Activated T-helper 2 cell treated with anti-CD3 and anti-CD28 coated beads, Interferon-gamma antibody, Interleukin-2, Interleukin-4, amounts not matched to agents 10 μg/mL and 5 μg/mL and 100 μg/mL, durations not matched to agents 14 hours and 24 hours and 36 hours (primary cell): ENCODE measurements around the gene SLC4A1AP. TPM values are rescaled to one million over a fixed set of nuclear protein-coding genes. Genes with fewer than 3 reads are reported as not detected.

Experiments
- DNase-seq: peaks from one replicate; pipeline ENCODE4 v3.0.0; 2021; ENCODE audit warnings: low spot score
- H3K27ac Mint-ChIP-seq: one replicate; pipeline ENCODE4 v1.8.0; 2021; ENCODE audit warnings: mixed read lengths
- H3K27me3 Mint-ChIP-seq: one replicate; pipeline ENCODE4 v1.8.0; 2021; ENCODE audit warnings: low read depth, mixed read lengths
- H3K36me3 Mint-ChIP-seq: one replicate; pipeline ENCODE4 v1.8.0; 2021; ENCODE audit warnings: low read depth, mixed read lengths
- H3K4me1 Mint-ChIP-seq: one replicate; pipeline ENCODE4 v1.8.0; 2021; ENCODE audit warnings: low read depth, mixed read lengths
- H3K4me3 Mint-ChIP-seq: one replicate; pipeline ENCODE4 v1.8.0; 2021; ENCODE audit warnings: low read depth, mild to moderate bottlenecking, moderate library complexity, mixed read lengths
- H3K9me3 Mint-ChIP-seq: one replicate; pipeline ENCODE4 v1.8.0; 2021; ENCODE audit warnings: mixed read lengths
- intact Hi-C: fragments of 100-400 bp; cut with micrococcal nuclease; formaldehyde crosslinking; loops from one replicate; pipeline ENCODE4 v1.15.1; 2023
- total RNA-seq: library from RNA; stranded (reverse); gene quantifications from 2 replicates; pipeline ENCODE4 v1.2.3, GENCODE V29; 2022

The SLC4A1AP gene
- total RNA-seq, 1 donor from 2014 or later: 27.8 TPM

GRCh38 chr2:27634291-27634690, 29.4 kb upstream of the SLC4A1AP start:
- H3K4me3 Mint-ChIP-seq: no peak overlapping the region
- no peaks in the 10 kb centered on the region for H3K9me3 Mint-ChIP-seq
- DNase-seq: no peak
- no peak overlapping the region for H3K27ac Mint-ChIP-seq
- intact Hi-C loops: no loop called here
- H3K27me3 Mint-ChIP-seq: no peaks in the 10 kb centered on the region
- peaks cover 37% of the 10 kb centered on the region for H3K4me1 Mint-ChIP-seq
- peaks cover 79% of the 10 kb centered on the region for H3K36me3 Mint-ChIP-seq

DNA sequence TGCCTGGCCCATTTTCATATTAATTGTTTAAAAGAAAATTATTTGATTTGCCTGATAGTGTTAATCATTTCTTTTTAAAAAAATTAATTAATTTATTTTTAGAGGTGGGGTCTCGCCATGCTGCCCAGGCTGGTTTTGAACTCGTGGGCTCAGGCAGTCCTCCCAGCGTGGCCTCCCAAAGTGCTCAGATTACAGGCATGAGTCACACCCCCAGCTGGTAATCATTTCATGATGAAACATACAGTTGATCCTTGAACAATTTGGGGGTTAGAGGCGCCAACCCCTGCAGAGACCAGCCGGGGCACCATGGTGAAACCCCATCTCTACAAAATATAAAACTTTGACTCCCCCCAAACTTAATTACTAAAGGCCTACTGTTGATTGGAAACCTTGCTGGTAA, 26.9 kb upstream of the SLC4A1AP start:
- H3K36me3 Mint-ChIP-seq: peaks cover 79% of the 10 kb centered on the region
- no peak for DNase-seq
- H3K9me3 Mint-ChIP-seq: no peaks in the 10 kb centered on the region
- H3K4me1 Mint-ChIP-seq: peaks cover 40% of the 10 kb centered on the region
- no peaks in the 10 kb centered on the region for H3K27me3 Mint-ChIP-seq
- H3K4me3 Mint-ChIP-seq: no peak overlapping the region
- H3K27ac Mint-ChIP-seq: no peak overlapping the region
- intact Hi-C loops: loop anchor here (5.0 kb wide), 1 partner anchor 46 kb away; no protein-coding TSS in a partner anchor

DNA sequence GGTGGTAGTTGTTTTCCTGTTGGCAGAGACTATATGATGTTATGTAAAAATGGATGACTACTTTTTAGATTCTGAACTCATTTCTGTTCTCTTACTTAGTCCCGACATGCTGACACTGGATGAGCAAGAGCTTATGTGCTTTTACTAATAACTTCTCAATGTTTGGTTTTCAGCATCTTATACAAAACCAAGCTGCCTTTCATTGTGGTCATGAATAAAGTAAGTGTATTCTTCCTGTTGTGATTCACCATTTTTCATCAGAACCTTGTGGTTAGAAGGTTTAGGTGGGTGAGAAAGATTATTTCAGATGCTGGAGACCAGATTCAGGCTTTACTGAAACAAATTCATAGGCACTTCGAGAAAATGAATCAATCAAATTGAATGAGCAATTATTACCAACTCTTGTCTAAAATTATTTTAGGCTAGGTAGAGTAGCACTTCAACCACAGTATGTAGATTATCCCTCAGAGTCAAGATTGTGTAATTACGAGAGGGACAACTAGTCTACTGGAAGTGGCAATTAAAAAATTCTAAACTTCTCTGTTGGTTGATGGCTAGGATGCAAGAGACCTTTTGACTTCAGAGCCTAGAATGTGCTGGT, 25.6 kb upstream of the SLC4A1AP start:
- H3K36me3 Mint-ChIP-seq: peaks cover 76% of the 10 kb centered on the region
- no peaks in the 10 kb centered on the region for H3K9me3 Mint-ChIP-seq

DNA sequence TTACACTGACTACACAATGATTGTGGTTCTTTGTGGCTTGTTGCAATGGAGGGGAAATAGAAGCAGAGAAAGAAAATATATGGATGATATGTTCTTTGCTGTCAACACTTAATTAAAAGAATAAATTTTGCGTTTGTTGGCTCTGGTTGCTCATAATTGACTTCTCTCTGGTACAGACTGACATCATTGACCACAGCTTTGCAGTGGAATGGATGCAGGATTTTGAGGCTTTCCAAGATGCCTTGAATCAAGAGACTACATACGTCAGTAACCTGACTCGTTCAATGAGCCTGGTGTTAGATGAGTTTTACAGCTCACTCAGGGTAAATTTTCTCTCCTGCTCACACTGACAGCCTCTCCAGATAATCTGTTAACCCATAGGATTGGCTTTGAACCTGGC, 25.0 kb upstream of the SLC4A1AP start:
- peaks cover 38% of the 10 kb centered on the region for H3K4me1 Mint-ChIP-seq
- no peaks in the 10 kb centered on the region for H3K27me3 Mint-ChIP-seq
- H3K4me3 Mint-ChIP-seq: peak overlapping the region; percentile 67
- peaks cover 77% of the 10 kb centered on the region for H3K36me3 Mint-ChIP-seq
- intact Hi-C loops: loop anchor here (1.0 to 5.0 kb wide), 7 partner anchors 10 to 287 kb away; partner anchors contain the start of genes GTF3C2, NRBP1, SLC4A1AP and SUPT7L
- peak overlapping the region; percentile 97 for H3K27ac Mint-ChIP-seq
- DNase-seq: no peak
- no peaks in the 10 kb centered on the region for H3K9me3 Mint-ChIP-seq

More for the DNA sequence above, 25.6 kb upstream of the SLC4A1AP start:
- intact Hi-C loops: loop anchor here (1.0 to 5.0 kb wide), 7 partner anchors 10 to 287 kb away; partner anchors contain the start of genes GTF3C2, NRBP1, SLC4A1AP and SUPT7L
- Mint-ChIP-seq H3K27ac (peak overlapping the region; percentile 97), H3K4me3 (peak overlapping the region; percentile 67), H3K4me1 (peaks cover 38% of the 10 kb centered on the region), H3K27me3 (no peaks in the 10 kb centered on the region)
- DNase-seq: no peak

DNA sequence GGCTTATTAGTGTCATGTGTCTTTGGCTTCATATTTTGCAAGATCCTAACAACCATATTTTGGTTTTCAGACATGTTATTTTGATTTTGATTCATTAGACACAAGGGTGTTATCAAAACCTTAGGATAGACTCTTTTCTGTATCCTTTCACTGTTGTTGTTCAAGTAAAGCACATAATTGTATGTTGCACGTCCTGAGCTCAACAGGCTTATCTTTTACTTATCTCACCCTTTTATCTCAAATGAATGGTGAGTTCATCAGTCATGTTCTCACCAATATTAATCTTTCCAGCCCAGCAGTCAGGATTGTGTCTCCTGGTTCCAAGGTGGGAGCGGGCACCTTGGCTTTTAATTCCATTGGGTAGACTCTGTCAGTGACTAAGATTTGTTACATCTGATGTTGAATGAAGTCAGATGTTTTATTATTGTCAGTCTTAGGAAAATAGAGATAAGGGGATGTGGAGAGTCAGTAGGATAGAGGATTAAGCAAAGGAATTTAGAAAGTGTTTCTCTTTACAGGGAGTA, 22.9 kb upstream of the SLC4A1AP start:
- H3K27ac Mint-ChIP-seq: no peak overlapping the region
- no peaks in the 10 kb centered on the region for H3K9me3 Mint-ChIP-seq
- no peak for DNase-seq
- H3K27me3 Mint-ChIP-seq: no peaks in the 10 kb centered on the region
- intact Hi-C loops: no loop called here
- no peak overlapping the region for H3K4me3 Mint-ChIP-seq
- peaks cover 71% of the 10 kb centered on the region for H3K36me3 Mint-ChIP-seq
- H3K4me1 Mint-ChIP-seq: peaks cover 33% of the 10 kb centered on the region

DNA sequence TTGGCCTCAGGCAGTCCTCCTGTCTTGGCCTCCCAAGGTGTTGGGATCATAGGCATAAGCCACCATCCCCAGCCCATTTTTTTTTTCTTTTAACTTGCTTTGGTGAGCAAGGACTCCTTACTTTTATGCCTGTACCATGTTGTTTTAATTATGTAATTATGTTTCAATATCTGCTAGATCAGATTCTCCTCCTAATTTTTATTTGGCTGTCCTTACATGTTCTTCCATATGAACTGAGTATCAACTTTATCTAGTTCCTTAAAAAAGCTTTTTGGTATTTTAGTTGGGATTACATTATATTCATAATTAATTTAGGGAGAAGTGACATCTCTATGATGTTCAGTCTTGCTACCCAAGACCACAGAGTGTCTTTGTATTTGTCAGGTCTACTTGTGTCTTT, 18.5 kb upstream of the SLC4A1AP start:
- Mint-ChIP-seq H3K27me3 (no peaks in the 10 kb centered on the region), H3K4me3 (no peak overlapping the region), H3K36me3 (peaks cover 69% of the 10 kb centered on the region), H3K4me1 (peaks cover 7% of the 10 kb centered on the region), H3K27ac (no peak overlapping the region), H3K9me3 (no peaks in the 10 kb centered on the region)
- DNase-seq: no peak
- intact Hi-C loops: no loop called here

- no peak overlapping the region for H3K4me3 Mint-ChIP-seq
- no peaks in the 10 kb centered on the region for H3K4me1 Mint-ChIP-seq
- H3K27ac Mint-ChIP-seq: no peak overlapping the region
- H3K9me3 Mint-ChIP-seq: no peaks in the 10 kb centered on the region
- H3K36me3 Mint-ChIP-seq: peaks cover 63% of the 10 kb centered on the region
- DNase-seq: no peak
- no peaks in the 10 kb centered on the region for H3K27me3 Mint-ChIP-seq
- intact Hi-C loops: no loop called here
Observed at GRCh38 chr2:27647289-27647688, 16.4 kb upstream of the SLC4A1AP start.

- Mint-ChIP-seq H3K27me3 (no peaks in the 10 kb centered on the region), H3K27ac (no peak overlapping the region), H3K4me3 (no peak overlapping the region), H3K9me3 (no peaks in the 10 kb centered on the region), H3K36me3 (peaks cover 64% of the 10 kb centered on the region), H3K4me1 (peaks cover 4% of the 10 kb centered on the region)
- no peak for DNase-seq
- intact Hi-C loops: no loop called here
Observed at GRCh38 chr2:27647737-27648136, 16.0 kb upstream of the SLC4A1AP start.

DNA sequence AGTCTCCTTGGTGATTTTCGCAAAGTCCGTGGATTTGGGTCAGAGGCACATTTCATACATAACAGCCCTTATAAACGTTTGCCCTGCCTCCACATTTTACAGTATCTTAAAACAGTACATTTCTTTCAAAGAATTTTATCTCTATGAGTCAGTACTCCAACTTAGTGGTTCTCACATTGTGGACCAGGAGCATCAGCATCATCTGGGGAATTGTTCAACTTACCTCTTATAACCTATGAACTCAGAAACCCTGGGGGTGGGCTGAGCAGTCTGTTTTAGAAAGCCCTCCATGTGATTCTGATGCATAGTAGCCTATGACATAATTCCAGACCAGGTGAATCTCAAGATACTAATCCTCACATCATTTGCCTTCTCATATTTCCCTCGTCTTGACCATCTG, 12.6 kb upstream of the SLC4A1AP start:
- no peak overlapping the region for H3K4me3 Mint-ChIP-seq
- no peaks in the 10 kb centered on the region for H3K9me3 Mint-ChIP-seq
- DNase-seq: no peak
- peaks cover 77% of the 10 kb centered on the region for H3K36me3 Mint-ChIP-seq
- intact Hi-C loops: no loop called here
- H3K4me1 Mint-ChIP-seq: peaks cover 9% of the 10 kb centered on the region
- H3K27me3 Mint-ChIP-seq: no peaks in the 10 kb centered on the region
- no peak overlapping the region for H3K27ac Mint-ChIP-seq

- intact Hi-C loops: no loop called here
- Mint-ChIP-seq H3K27me3 (no peaks in the 10 kb centered on the region), H3K27ac (peak overlapping the region; percentile 61), H3K36me3 (peaks cover 78% of the 10 kb centered on the region), H3K4me1 (peaks cover 9% of the 10 kb centered on the region), H3K4me3 (no peak overlapping the region), H3K9me3 (no peaks in the 10 kb centered on the region)
- no peak for DNase-seq
Observed at GRCh38 chr2:27652341-27652740, 11.3 kb upstream of the SLC4A1AP start.

- Mint-ChIP-seq H3K4me3 (no peak overlapping the region), H3K27ac (peak overlapping the region; percentile 61), H3K4me1 (peaks cover 9% of the 10 kb centered on the region), H3K9me3 (no peaks in the 10 kb centered on the region), H3K36me3 (peaks cover 73% of the 10 kb centered on the region), H3K27me3 (no peaks in the 10 kb centered on the region)
- DNase-seq: no peak
- intact Hi-C loops: no loop called here
Observed at GRCh38 chr2:27652790-27653189, 10.9 kb upstream of the SLC4A1AP start.

- Mint-ChIP-seq H3K27me3 (no peaks in the 10 kb centered on the region), H3K4me3 (no peak overlapping the region), H3K27ac (peak overlapping the region; percentile 68), H3K9me3 (no peaks in the 10 kb centered on the region), H3K4me1 (peaks cover 9% of the 10 kb centered on the region), H3K36me3 (peaks cover 67% of the 10 kb centered on the region)
- no peak for DNase-seq
- intact Hi-C loops: no loop called here
Observed at GRCh38 chr2:27653397-27653796, 10.3 kb upstream of the SLC4A1AP start.

GRCh38 chr2:27655155-27655951, 8.3 kb upstream of the SLC4A1AP start:
- peaks cover 62% of the 10 kb centered on the region for H3K36me3 Mint-ChIP-seq
- intact Hi-C loops: no loop called here
- H3K27me3 Mint-ChIP-seq: no peaks in the 10 kb centered on the region
- no peak for DNase-seq
- peaks cover 18% of the 10 kb centered on the region for H3K4me1 Mint-ChIP-seq
- no peak overlapping the region for H3K4me3 Mint-ChIP-seq
- no peak overlapping the region for H3K27ac Mint-ChIP-seq
- H3K9me3 Mint-ChIP-seq: no peaks in the 10 kb centered on the region
